Activated T-cell treated with anti-CD3 and anti-CD28 coated beads, Interleukin-2, amount 50 U/mL, for 1 hour (primary cell): ENCODE measurements around the gene KCTD14.
"Not testable (repeated sequence)": the region's sequence is repeated elsewhere in the genome, so short reads cannot be mapped to it uniquely, and the experiment has no call there.

ENCODE experiments used
- DNase-seq: peaks from one replicate; pipeline ENCODE4 v3.0.0-alpha.2; 2020

The KCTD14 gene

GRCh38 chr11:78020246-78020645, 2.8 kb downstream of the KCTD14 start:
- DNase-seq, result no peak

DNA sequence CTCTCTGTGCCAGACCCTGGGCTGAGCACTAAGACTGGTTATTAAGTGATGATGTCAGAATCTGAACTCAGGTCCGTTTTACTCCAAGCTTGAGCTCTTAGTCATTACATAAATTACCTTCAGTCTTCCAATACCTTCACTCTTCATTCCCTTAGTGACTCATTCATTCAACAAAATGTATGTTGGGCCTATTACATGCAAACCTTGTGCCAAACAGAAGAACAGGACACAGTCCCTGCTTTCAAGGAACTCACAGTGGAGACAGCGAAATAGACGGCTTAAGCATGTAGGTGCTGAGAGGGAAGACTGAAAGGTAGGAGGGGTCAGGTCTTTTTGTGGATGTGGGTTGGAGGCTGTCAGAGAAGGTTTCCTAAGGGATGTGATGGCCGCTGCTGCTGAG, 3.3 kb downstream of the KCTD14 start:
- DNase-seq, result no peak

DNA sequence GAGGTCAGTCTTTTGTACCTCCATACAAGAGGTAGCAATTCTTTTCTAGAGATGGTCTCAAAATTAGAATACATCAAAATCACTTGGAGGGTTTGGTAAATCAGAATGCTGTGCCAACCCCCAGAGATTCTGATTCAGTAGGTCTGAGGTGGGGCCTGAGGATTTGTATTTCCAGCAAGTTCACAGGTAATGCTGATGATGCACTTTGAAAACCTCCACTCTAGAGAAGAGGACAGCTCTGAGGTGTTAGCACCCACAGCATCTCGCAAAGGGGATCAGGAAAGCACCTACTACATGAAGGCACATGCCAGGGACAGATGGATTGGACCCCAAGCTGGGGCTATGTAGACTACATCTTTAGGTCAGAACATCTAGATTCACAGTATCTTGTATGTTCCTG, 7.2 kb downstream of the KCTD14 start:
- no peak for DNase-seq

DNA sequence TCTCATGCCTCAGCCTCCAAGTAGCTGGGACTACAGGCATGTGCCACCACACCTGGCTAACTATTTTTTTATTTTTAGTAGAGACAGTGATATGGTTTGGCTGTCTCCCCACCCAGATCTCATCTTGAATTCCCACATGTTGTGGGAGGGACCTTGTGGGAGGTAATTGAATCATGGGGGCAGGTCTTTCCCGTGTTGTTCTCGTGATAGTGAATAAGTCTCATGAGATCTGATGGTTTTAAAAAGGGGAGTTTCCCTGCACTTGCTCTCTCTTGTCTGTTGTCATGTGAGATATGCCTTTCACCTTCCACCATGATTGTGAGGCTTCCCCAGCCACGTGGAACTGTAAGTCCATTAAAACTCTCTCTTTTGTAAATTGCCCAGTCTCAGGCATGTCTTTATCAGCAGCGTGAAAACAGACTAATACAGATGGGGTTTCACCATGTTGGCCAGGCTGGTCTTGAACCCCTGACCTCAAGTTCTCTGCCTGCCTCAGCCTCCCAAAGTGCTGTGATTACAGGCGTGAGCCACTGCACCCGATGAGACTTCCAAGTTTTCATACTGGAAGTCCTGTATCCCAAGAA, 8.0 kb downstream of the KCTD14 start:
- not testable (repeated sequence) for DNase-seq

- no peak for DNase-seq
Measured at GRCh38 chr11:78011301-78011700, 11.8 kb downstream of the KCTD14 start.

DNA sequence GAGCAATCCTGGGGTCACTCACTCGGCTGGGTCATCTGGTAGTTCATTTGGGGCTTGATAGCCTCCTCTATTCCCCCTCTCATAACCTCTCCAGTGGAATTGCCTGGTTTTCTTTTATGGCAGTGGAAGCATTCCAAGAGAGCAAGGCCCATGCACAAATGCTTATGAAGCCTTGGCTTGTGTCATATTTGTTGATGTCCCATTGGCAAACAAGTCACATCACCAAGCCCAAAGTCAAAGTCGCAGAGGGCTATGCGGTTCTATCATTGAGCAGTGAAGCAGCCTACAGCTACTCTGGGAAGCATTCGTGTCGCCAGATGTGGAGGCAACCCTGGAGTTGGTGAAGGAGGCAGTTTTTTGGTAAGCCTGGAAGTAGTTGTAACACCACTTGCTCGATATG, 12.3 kb downstream of the KCTD14 start:
- no peak for DNase-seq

DNA sequence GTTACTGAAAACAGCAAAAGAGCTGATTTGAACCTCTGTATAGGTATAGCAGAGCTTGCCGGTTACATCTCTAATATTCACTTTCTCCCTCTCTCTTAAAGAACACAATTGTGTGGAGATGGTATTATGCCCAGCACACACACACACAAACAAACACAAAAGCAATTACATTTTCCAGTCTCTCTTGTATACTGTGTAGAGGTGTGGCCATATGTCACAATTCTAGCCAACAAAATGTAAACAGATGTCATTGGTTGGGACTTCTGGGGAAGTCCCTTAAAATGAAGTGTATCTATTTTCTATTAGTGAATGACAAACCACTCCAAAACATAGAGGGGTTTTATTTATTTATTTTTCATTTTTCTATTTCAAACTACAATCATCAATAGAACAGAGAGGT, 12.8 kb downstream of the KCTD14 start:
- no peak for DNase-seq

- no peak for DNase-seq
Measured at GRCh38 chr11:78009062-78009461, 14.0 kb downstream of the KCTD14 start.

DNA sequence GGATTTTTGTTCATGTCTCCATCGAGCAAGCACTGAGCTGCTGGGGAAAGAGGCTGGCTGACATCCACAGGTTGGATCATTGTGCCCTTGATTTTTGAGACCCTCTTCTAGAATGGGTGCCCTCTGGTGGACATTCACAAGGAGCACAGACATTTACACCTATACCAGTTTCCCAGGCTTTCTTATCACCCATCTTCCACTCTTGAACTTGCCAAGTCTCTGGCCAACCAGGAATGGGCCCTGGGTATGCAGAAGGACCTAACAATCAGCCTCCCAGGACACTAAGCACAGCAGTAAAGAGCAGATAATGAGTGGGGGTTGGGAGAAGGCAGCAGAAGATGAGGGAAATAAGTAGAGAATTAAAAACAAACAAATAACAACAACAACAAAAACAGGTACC, 22.9 kb downstream of the KCTD14 start:
- peak; percentile 32 for DNase-seq

DNA sequence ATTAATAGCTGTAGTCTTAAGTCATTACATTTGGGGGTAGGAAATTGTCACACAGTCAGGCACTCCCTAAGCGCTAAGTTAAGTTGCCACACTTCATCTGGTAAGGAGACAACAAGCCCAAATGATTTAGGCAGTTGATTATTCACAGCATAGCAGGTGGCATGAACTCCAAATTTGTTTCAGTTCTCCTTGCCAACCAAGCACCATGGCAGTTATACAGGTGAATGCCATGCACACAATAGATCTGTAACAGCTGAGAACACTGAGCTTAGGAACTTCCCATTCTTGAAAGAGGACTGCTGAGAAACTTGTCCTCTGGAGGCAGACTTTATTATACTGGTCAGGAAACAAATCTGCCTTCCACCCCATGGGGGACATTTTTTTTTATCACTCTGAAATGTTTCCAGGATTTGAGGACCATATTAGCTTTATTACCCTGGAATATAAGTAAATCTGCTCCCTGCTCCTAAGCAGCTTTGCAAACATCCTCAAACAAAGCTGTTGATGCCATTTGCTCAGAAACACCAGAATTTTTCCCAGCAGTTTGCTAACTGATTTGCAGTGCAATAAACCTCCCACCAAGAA, 23.5 kb downstream of the KCTD14 start:
- DNase-seq, result no peak

GRCh38 chr11:77994434-77995362, 28.4 kb downstream of the KCTD14 start, which contains the start of gene INTS4:
INTS4 (minus strand) TSS chr11:77994668; CDS start chr11:77994643, 25 bp downstream.
- peak; percentile 94 for DNase-seq

GRCh38 chr11:77993902-77994301, 29.2 kb downstream of the KCTD14 start:
- DNase-seq, result no peak

DNA sequence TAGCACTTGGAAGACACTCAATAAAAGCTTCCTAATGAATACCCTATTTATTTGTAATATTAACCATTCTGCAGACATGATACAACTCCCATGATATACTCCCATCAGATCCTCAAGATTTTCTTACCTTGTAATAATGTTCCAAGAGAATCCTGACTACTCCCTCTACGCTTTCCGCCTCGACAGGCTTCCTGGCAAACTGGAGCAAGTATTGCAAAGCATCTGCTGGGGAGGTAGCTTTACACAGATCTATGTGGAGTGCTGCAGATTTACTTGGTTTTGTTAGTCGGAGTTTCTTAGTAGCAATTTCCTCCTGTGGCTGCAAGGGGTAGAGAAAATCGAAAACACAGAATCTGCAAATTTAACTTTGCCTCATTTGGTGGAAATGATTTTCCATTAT, 32.1 kb downstream of the KCTD14 start:
- DNase-seq, result no peak

DNA sequence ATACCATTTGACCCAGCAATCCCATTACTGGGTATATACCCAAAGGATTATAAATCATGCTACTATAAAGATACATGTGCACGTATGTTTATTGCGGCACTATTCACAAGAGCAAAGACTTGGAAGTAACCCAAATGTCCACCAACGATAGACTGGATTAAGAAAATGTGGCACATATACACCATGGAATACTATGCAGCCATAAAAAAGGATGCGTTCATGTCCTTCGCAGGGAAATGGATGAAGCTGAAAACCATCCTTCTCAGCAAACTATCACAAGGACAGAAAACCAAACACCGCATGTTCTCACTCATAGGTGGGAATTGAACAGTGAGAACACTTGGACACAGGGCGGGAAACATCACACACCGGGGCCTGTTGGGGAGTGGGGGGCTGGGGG, 36.6 kb downstream of the KCTD14 start:
- DNase-seq, result not testable (repeated sequence)

- no peak for DNase-seq
Measured at GRCh38 chr11:77981346-77981947, 41.6 kb downstream of the KCTD14 start.

GRCh38 chr11:77968337-77968736, 54.7 kb downstream of the KCTD14 start:
- no peak for DNase-seq

GRCh38 chr11:77967753-77968152, 55.3 kb downstream of the KCTD14 start:
- no peak for DNase-seq

- DNase-seq, result no peak
Measured at GRCh38 chr11:77967121-77967520, 56.0 kb downstream of the KCTD14 start.

DNA sequence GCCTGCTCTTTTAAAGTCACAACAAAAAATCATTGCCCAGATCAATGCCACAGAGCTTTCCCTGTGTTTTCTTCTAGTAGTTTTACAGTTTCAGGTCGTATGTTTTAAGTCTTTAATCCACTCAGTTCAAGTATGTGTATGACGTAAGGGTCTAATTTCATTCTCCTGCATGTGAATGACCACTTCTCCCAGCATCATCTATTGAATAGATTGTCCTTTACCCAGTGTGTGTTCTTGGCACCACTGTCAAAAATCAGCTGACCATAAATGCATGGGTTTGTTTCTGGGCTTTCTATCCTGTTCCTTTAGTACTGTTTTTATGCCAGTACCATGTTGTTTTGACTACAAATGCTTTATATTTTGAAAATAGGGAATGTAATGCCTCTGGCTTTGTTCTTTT, 56.7 kb downstream of the KCTD14 start:
- DNase-seq, result no peak
